Astrocyte (in vitro differentiated cells and primary cell): ENCODE measurements around the gene ATRNL1. TPM values are rescaled to one million over a fixed set of nuclear protein-coding genes. Genes with fewer than 3 reads are reported as not detected.
A peak's percentile ranks its signal among the peaks of the same experiment; 100 is the strongest.

Experiments
- DNase-seq: peaks from one replicate; pipeline ENCODE4 v3.0.0-alpha.2; 2010; ENCODE audit warnings: low read depth
- FAIRE-seq: peaks from 2 replicates; lab custom pipeline; 2011; peaks lifted over from hg19 to GRCh38; lab: Jason Lieb, UNC
- H2AFZ ChIP-seq: 2 replicates; pipeline ENCODE4 v1.6.0; 2012; ENCODE audit warnings: low read depth, low read length, inconsistent platforms
- H3K27ac ChIP-seq: 2 replicates; pipeline ENCODE4 v1.5.1; 2011; ENCODE audit warnings: low read depth, low read length, inconsistent platforms
- H3K27me3 ChIP-seq: 2 replicates; pipeline ENCODE4 v1.6.0; 2011; ENCODE audit warnings: low read length, inconsistent platforms; ENCODE audit not compliant: insufficient read depth
- H3K36me3 ChIP-seq: 2 replicates; pipeline ENCODE4 v1.5.1; 2011; ENCODE audit warnings: low read length, inconsistent platforms; ENCODE audit not compliant: insufficient read depth
- H3K4me1 ChIP-seq: 2 replicates; pipeline ENCODE4 v1.5.1; 2011; ENCODE audit warnings: low read length, inconsistent platforms; ENCODE audit not compliant: insufficient read depth
- H3K4me2 ChIP-seq: 2 replicates; pipeline ENCODE4 v1.6.0; 2012; ENCODE audit warnings: low read length, inconsistent platforms
- H3K4me3 ChIP-seq: 2 replicates; pipeline ENCODE4 v1.5.1; 2011; ENCODE audit warnings: low read depth, mild to moderate bottlenecking, low read length, inconsistent platforms; ENCODE audit not compliant: insufficient read depth
- H3K79me2 ChIP-seq: 2 replicates; pipeline ENCODE4 v1.6.0; 2012; ENCODE audit warnings: mild to moderate bottlenecking, low read length, inconsistent platforms; ENCODE audit not compliant: insufficient read depth
- H3K9ac ChIP-seq: 2 replicates; pipeline ENCODE4 v1.6.0; 2012; ENCODE audit warnings: mild to moderate bottlenecking, low read length, inconsistent platforms
- H3K9me3 ChIP-seq: 2 replicates; pipeline ENCODE4 v1.5.1; 2012; ENCODE audit warnings: low read depth, mild to moderate bottlenecking, low read length, inconsistent platforms; ENCODE audit not compliant: insufficient read depth
- H4K20me1 ChIP-seq: 2 replicates; pipeline ENCODE4 v1.6.0; 2012; ENCODE audit warnings: low read length, inconsistent platforms; ENCODE audit not compliant: insufficient read depth
- H3K27ac Mint-ChIP-seq: one replicate; pipeline ENCODE4 v1.8.0; 2021; ENCODE audit warnings: mild to moderate bottlenecking, mixed read lengths; ENCODE audit not compliant: unreplicated experiment
- H3K27me3 Mint-ChIP-seq: one replicate; pipeline ENCODE4 v1.8.0; 2021; ENCODE audit warnings: low read depth, mixed read lengths; ENCODE audit not compliant: unreplicated experiment
- H3K36me3 Mint-ChIP-seq: one replicate; pipeline ENCODE4 v1.8.0; 2021; ENCODE audit warnings: low read depth, mixed read lengths; ENCODE audit not compliant: unreplicated experiment
- H3K4me1 Mint-ChIP-seq: one replicate; pipeline ENCODE4 v1.8.0; 2021; ENCODE audit warnings: low read depth, mixed read lengths; ENCODE audit not compliant: unreplicated experiment
- H3K4me3 Mint-ChIP-seq: one replicate; pipeline ENCODE4 v1.8.0; 2021; ENCODE audit warnings: mild to moderate bottlenecking, moderate library complexity, mixed read lengths; ENCODE audit not compliant: unreplicated experiment
- H3K9me3 Mint-ChIP-seq: one replicate; pipeline ENCODE4 v1.8.0; 2021; ENCODE audit warnings: mild to moderate bottlenecking, mixed read lengths; ENCODE audit not compliant: unreplicated experiment
- CTCF ChIP-seq: IDR thresholded peaks from 2 replicates; pipeline ENCODE4 v1.5.1; 2011; ENCODE audit warnings: low read depth, mild to moderate bottlenecking, inconsistent platforms, low read length, moderate library complexity; ENCODE audit not compliant: insufficient read depth
- EZH2 ChIP-seq: IDR thresholded peaks from 2 replicates; pipeline ENCODE4 v1.6.1; 2012; ENCODE audit warnings: mild to moderate bottlenecking, low read length, inconsistent platforms; ENCODE audit not compliant: insufficient read depth
- total RNA-seq: library from RNA; stranded (reverse); gene quantifications from 2 replicates; pipeline ENCODE4 v1.2.1, GENCODE V29; 2021

ATRNL1 gene
- total RNA-seq, 1 donor from 2014 or later: 17.5 TPM

DNA sequence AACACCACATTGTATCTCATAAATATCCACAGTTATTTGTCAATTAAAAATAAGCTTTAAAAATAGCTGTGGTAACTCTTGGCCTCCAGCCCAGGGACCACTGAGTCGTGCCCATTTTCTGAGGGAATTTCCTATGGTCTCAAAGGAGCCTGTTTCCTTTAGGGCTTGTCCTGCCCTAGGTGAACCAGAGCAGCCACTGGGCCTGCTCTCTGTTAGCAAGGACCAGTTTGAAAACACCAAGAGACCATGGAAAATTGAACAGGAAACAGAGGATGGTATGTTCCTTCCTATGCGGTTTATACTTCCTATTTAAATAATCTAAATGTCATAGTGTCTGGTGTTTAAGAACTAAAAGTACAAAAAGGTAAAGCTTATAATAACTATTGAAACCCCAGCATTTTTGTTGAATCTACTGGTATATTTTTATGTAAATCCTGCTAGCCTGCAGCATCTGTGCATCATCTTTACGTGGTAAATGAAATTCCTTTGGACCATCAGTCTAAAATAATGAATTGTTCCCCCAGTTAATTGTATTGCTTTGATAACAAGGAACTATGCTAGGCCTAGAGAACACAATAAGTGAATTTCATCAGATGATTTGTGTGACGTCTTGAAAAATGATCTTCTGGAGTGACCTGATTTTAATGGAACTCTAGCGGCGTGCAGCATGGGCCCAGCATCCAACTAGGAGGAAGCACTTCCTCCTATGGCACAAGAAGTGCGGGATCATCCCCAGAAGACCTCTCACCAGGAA is 846.1 kb downstream of the ATRNL1 start:
- Histone ChIP-seq H3K79me2 (no peaks in the 10 kb centered on the region), H3K9ac (no peak overlapping the region), H4K20me1 (no peaks in the 10 kb centered on the region), H3K9me3 (no peaks in the 10 kb centered on the region), H3K4me1 (peaks cover 15% of the 10 kb centered on the region), H3K27ac (no peak overlapping the region), H3K4me3 (no peak overlapping the region), H3K36me3 (no peaks in the 10 kb centered on the region), H3K27me3 (no peaks in the 10 kb centered on the region), H3K4me2 (no peak overlapping the region), H2AFZ (no peak overlapping the region)
- Mint-ChIP-seq H3K27me3 (peaks cover 3% of the 10 kb centered on the region), H3K9me3 (peaks cover 9% of the 10 kb centered on the region), H3K27ac (no peak overlapping the region), H3K36me3 (no peaks in the 10 kb centered on the region), H3K4me1 (peaks cover 19% of the 10 kb centered on the region), H3K4me3 (no peak overlapping the region)
- DNase-seq (no peak), FAIRE-seq (no peak)
- no peak for TF ChIP-seq CTCF
- no peak for TF ChIP-seq EZH2

- H3K4me1 Mint-ChIP-seq: peaks cover 25% of the 10 kb centered on the region
- no peak overlapping the region for H3K4me3 Mint-ChIP-seq
- H3K36me3 ChIP-seq: no peaks in the 10 kb centered on the region
- H3K27ac ChIP-seq: no peak overlapping the region
- DNase-seq: no peak
- no peaks in the 10 kb centered on the region for H3K27me3 Mint-ChIP-seq
- TF ChIP-seq EZH2 (no peak), CTCF (no peak)
- H3K79me2 ChIP-seq: no peaks in the 10 kb centered on the region
- no peak overlapping the region for H3K27ac Mint-ChIP-seq
- H4K20me1 ChIP-seq: no peaks in the 10 kb centered on the region
- FAIRE-seq: peak; percentile 71
- H3K27me3 ChIP-seq: no peaks in the 10 kb centered on the region
- no peaks in the 10 kb centered on the region for H3K9me3 ChIP-seq
- H2AFZ ChIP-seq: no peak overlapping the region
- no peak overlapping the region for H3K4me2 ChIP-seq
- peaks cover 15% of the 10 kb centered on the region for H3K4me1 ChIP-seq
- no peak overlapping the region for H3K9ac ChIP-seq
- no peak overlapping the region for H3K4me3 ChIP-seq
- H3K9me3 Mint-ChIP-seq: peaks cover 9% of the 10 kb centered on the region
- no peaks in the 10 kb centered on the region for H3K36me3 Mint-ChIP-seq
Measured at GRCh38 chr10:115941361-115941771, 848.2 kb downstream of the ATRNL1 start.

DNA sequence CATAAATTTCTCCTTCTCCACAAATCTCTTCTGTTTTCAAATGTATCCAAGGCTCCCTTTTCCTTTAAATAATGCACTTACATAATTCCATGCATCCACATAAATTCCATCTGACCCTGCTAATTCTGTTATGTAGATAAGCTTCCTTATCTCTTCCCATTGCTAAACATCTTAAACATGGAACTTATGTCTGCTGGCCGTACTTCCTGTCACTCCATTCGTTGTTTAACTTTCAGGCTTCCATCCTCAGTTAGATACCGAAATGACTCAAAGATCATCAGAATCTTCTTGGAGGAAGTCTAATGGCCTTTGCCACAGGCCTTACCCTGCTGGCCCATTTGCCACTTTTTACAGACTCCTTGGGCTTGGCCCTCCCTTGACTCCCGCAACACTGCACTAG is 848.9 kb downstream of the ATRNL1 start:
- H3K36me3 Mint-ChIP-seq: no peaks in the 10 kb centered on the region
- peaks cover 9% of the 10 kb centered on the region for H3K9me3 Mint-ChIP-seq
- Histone ChIP-seq H3K27me3 (no peaks in the 10 kb centered on the region), H3K4me3 (no peak overlapping the region), H3K79me2 (no peaks in the 10 kb centered on the region), H3K36me3 (no peaks in the 10 kb centered on the region), H4K20me1 (no peaks in the 10 kb centered on the region), H3K4me1 (peaks cover 12% of the 10 kb centered on the region), H3K4me2 (no peak overlapping the region), H3K9me3 (no peaks in the 10 kb centered on the region), H3K9ac (no peak overlapping the region), H2AFZ (no peak overlapping the region), H3K27ac (no peak overlapping the region)
- no peak for TF ChIP-seq CTCF
- no peak for TF ChIP-seq EZH2
- no peak overlapping the region for H3K4me3 Mint-ChIP-seq
- DNase-seq (no peak), FAIRE-seq (peak; percentile 60)
- no peaks in the 10 kb centered on the region for H3K27me3 Mint-ChIP-seq
- peaks cover 27% of the 10 kb centered on the region for H3K4me1 Mint-ChIP-seq
- no peak overlapping the region for H3K27ac Mint-ChIP-seq
